HK-2 (cell line): ENCODE results near the gene SNRNP27.
A peak's percentile ranks its signal among the peaks of the same experiment; 100 is the strongest.
"Not testable (repeated sequence)": the region's sequence is repeated elsewhere in the genome, so short reads cannot be mapped to it uniquely, and the experiment has no call there.

ENCODE experiments used
- DNase-seq: peaks from one replicate; pipeline ENCODE4 v3.0.0-alpha.2; 2018; ENCODE audit not compliant: unreplicated experiment

The SNRNP27 gene, protein sequence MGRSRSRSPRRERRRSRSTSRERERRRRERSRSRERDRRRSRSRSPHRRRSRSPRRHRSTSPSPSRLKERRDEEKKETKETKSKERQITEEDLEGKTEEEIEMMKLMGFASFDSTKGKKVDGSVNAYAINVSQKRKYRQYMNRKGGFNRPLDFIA

DNA sequence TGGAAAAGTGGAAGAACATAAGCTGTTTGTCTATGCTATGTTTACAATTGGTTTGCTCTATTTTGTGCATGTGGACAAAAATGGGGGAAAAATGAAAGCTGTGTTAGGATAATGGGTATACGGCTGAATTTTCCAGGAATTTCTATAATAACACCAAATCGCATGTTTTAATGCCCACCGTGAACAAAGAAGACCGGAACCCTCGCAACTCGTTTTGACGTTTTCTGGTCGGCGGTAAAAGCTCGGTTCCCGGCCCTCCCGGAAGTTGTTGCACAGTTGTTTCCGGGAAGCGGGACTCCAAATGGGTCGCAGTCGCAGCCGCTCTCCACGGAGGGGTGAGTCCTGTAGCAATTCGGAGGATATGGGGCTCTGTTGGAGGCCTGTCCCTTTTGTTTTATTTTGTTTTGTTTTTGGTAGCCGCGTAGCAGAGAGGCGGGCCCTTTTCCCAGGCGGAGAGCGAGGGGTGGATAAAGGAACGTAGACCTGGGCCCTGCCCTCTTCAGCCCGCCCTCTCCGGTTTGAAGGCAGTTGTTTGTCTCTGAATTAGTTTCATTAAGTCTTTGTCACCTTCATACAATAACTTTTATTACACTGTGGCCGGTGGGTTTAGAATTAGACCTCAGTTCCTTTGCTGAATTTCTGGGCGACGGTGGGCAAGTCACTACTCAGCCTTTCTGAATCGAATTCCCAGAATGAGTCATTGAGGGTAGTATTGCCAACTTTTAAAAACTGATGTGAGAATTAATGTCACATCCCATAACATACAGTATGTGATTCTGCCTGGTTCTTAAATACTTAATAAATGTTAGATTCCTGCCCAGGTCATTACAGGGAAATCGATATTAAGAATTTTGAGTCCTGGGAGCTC is at the start of gene SNRNP27:
Gene SNRNP27, plus strand, starts transcription at position 273 of the 868 bp plus-strand sequence. Its CDS starts 29 bp downstream, at position 302.
- DNase-seq = peak; percentile 78

DNA sequence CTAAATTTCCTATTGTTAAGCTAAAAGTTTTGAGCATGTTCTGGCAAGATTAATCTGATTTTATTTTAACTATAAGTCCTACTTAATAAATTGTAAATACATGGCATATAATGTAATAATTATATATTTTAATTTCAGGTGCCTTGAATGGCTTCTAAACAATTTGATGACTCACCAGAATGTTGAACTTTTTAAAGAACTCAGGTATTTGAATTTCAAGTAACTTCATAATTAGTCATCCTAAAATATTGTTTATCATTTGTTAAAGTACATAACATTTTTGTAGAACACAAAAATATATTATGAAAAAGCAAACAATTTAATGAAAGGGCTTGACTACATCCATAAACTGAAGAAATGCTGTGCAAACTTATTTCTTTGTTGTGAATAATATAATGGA is 49.8 kb upstream of the SNRNP27 start:
- DNase-seq = no peak

GRCh38 chr2:69844560-69844959 is 49.2 kb upstream of the SNRNP27 start:
- DNase-seq = no peak

- no peak for DNase-seq
These were observed 47.3 kb upstream of the SNRNP27 start for GRCh38 chr2:69846182-69847067.

- no peak for DNase-seq
These were observed 46.5 kb upstream of the SNRNP27 start for GRCh38 chr2:69847068-69847828.

GRCh38 chr2:69848186-69848790 is 45.5 kb upstream of the SNRNP27 start:
- DNase-seq = no peak

GRCh38 chr2:69858261-69858660 is 35.5 kb upstream of the SNRNP27 start:
- no peak for DNase-seq

DNA sequence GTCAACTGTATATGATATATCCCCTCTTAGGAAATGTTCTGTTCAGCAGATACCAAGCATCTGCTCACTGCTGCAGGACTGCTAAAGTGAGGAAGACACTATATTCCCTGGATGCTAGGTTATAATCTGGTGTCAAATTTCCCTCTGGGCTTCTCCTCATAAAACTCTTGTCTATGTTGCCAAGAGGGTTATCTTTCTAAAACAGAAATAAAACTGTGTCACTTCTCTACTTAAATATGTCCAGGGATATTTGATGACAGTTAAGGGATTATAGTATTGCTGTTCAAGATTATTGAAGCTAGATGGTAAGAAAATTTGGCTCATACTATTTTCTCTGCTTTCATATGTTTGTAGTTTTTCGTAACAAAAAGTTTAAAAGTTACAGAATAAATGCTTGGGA is 30.5 kb upstream of the SNRNP27 start:
- no peak for DNase-seq

- no peak for DNase-seq
These were observed 5.3 kb upstream of the SNRNP27 start for GRCh38 chr2:69888451-69888850.

DNA sequence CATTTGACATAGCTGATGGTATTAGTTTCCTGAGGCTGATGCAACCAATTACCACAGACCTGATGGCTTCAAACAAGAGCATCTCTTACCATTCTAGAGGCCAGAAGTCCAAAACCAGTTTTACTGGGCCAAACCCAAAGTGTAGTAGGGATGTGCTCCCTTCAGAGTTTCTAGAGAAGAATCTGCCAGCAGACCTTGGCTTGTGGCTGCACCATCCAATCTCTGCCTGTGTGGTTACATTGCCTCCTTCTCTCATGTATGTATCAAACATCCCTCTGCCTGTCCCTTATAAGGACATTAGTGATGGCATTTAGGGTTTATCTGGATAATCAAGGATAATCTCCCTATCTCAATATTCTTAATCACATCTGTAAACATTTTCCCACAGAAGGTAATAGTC is 4.5 kb upstream of the SNRNP27 start:
- DNase-seq = no peak

- no peak for DNase-seq
These were observed 2.9 kb upstream of the SNRNP27 start for GRCh38 chr2:69890881-69891280.

DNA sequence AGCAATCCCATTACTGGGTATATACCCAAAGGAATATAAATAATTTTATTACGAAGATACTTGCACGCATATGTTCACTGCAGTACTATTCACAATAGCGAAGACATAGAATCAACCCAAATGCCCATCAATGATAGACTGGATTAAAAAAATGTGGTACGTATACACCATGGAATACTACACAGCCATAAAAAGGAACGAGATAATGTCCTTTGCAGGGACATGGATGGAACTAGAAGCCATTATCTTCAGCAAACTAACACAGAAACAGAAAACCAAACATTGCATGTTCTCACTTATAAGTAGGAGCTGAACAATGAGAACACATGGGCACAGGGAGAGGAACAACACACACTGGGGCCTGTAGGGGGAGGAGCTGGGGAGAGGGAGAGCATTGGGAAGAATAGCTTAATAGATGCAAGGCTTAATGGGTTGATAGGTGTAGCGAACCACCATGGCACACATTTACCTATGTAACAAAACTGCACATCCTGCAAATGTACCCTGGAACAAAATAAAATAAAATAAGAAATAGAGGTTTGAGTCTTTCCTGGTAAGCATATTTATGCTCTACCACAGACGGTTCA is 825 bp upstream of the SNRNP27 start:
- DNase-seq = not testable (repeated sequence)

DNA sequence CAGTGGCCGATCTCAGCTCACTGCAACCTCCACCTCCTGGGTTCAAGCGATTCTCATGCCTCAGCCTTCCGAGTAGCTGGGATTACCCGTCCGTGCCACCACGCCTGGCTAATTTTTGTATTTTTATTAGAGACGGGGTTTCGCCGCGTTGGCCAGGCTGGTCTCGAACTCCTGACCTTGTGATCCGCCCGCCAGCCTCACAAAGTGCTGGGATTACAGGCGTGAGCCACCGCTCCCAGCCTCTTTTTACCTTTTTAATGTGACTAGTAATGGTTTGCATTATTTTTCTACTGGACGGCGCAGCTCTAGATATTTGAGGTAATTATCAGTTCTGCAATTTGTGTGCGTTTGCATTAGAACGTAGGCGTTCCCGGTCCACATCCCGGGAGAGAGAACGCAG is 981 bp downstream of the SNRNP27 start:
- DNase-seq = not testable (repeated sequence)

DNA sequence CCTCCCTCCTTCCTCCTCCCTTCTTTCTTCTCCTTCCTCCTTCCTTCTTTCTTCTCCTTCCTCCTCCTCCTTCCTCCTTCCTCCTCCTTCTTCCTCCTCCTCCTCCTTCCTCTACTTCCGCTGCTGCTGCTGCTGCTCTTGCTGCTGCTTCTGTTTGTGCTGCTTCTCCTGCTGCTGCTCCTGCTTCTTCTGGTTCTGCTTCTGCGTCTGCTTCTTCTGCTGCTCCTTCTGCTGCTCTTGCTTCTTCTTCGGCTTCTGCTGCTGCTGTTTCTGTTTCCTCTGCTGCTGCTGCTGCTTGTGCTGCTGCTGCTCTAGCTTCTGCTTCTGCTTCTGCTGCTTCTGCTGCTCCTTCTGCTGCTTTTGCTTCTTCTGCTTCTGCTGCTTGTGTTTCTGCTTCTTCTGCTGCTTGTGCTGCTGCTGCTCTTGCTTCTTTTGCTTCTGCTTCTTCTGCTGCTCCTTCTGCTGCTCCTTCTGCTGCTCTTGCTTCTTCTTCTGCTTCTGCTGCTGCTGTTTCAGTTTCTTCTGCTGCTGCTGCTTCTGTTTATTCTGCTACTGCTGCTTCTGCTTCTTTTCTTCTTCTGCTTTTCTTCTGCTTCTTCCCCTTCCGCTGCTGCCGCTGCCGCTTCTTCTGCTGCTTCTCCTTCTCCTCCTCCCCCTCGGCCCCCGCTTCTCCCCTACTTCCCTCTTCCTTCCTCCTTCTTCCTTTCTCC is 8.6 kb downstream of the SNRNP27 start:
- no peak for DNase-seq

DNA sequence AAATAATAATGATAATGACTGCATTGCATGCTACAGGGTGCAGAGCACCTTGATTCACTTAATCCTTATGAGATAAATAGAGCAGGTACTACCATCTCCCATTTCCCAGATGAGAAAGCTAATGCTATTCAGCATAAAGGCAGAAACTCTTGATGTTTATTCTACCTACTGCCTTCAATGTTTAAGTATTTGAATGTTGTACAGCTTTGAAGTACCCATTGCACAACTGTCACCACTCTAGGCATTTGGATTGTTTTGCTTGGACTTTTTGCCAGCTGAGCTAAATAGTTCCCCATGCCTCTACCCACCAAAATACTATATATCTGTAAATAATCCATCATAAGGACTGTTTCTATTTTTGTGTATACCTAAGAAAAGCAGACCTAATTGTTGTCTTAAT is 13.5 kb downstream of the SNRNP27 start:
- no peak for DNase-seq

GRCh38 chr2:69911985-69912563 is 18.3 kb downstream of the SNRNP27 start:
- DNase-seq = no peak

GRCh38 chr2:69914164-69914949 is 20.6 kb downstream of the SNRNP27 start:
- peak; percentile 100 for DNase-seq

- peak; percentile 22 for DNase-seq
These were observed 21.5 kb downstream of the SNRNP27 start, which contains the start of gene MXD1 for GRCh38 chr2:69914950-69915945. Gene MXD1, plus strand, starts transcription at chr2:69915109. Its CDS starts 222 bp downstream, at chr2:69915331.
